HepG2 (cell line): ENCODE measurements around the gene HP1BP3. TPM values are rescaled to one million over a fixed set of nuclear protein-coding genes. Genes with fewer than 3 reads are reported as not detected.

ENCODE experiments used
- ATAC-seq: fragments of 200-7000 bp; cut with Tn5 transposase; 3 replicates; pipeline ENCODE4 v1.9.1; 2020; ENCODE audit warnings: mild to moderate bottlenecking, moderate library complexity
- BruUV-seq: library from RNA; stranded (reverse); fragments of 400-500 nt; replicated peaks from 2 replicates; lab custom pipeline; 2021; lab: Mats Ljungman, UMichigan
- CTCF ChIA-PET: fragments of 300-600 bp; formaldehyde crosslinking; extraction: SDS; loops from one replicate; lab custom pipeline; 2021; ENCODE audit warnings: low total read pairs, inconsistent platforms, low intra/inter-chr PET ratio; lab: Yijun Ruan, JAX
- POLR2A ChIA-PET: fragments of 350-600 bp; sonication (Branson Sonifier 250); formaldehyde crosslinking; loops from one replicate; lab custom pipeline; 2020; ENCODE audit warnings: antibody characterized with exemption, inconsistent platforms; lab: Yijun Ruan, JAX
- DNase-seq: peaks from one replicate; pipeline ENCODE4 v3.0.0-alpha.2; 2015; ENCODE audit warnings: low spot score
- FAIRE-seq: peaks from 3 replicates; lab custom pipeline; 2011; peaks lifted over from hg19 to GRCh38; lab: Jason Lieb, UNC
- H2AFZ ChIP-seq: one replicate; pipeline ENCODE4 v1.6.1; 2011; ENCODE audit warnings: low read length, inconsistent platforms
- H3K27ac ChIP-seq: fragments of 300-600 bp; 3 replicates; pipeline ENCODE4 v1.8.0; 2011; ENCODE audit warnings: mixed run types, mild to moderate bottlenecking, mixed read lengths, low read length, inconsistent platforms; ENCODE audit not compliant: insufficient read depth; ENCODE audit errors: extremely low read length
- H3K27me3 ChIP-seq, 2 experiments: fragments of 200-600 bp in 1 of 2; 2 replicates in 1 of 2; 3 replicates in 1 of 2; pipeline versions ENCODE4 v1.6.0 to v1.8.0; 2011; ENCODE audit warnings: low read length in 2 of 2, mild to moderate bottlenecking in 2 of 2, moderate library complexity in 2 of 2, inconsistent platforms in 1 of 2; ENCODE audit not compliant: insufficient read depth in 2 of 2, control insufficient read depth in 1 of 2
- H3K36me3 ChIP-seq, 2 experiments: fragments of 200-600 bp in 1 of 2; replicated peaks in 1 of 2; 2 replicates in 1 of 2; 3 replicates in 1 of 2; pipeline versions ENCODE4 v1.5.1 to v1.8.0; 2011; ENCODE audit warnings: low read length in 2 of 2, inconsistent platforms in 1 of 2; ENCODE audit not compliant: insufficient read depth in 2 of 2, control insufficient read depth in 1 of 2
- H3K4me1 ChIP-seq: 2 replicates; pipeline ENCODE4 v1.5.1; 2012; ENCODE audit warnings: low read length, inconsistent platforms; ENCODE audit not compliant: insufficient read depth
- H3K4me2 ChIP-seq: 2 replicates; pipeline ENCODE4 v1.6.0; 2011; ENCODE audit warnings: low read depth, low read length, inconsistent platforms
- H3K4me3 ChIP-seq, 3 experiments: fragments of 200-600 bp in 1 of 3; sonication (generic), shearing (Covaris generic) in 1 of 3; replicated peaks in 1 of 3; 2 replicates each; pipeline ENCODE4 v1.5.1; 2011 to 2016; ENCODE audit warnings: low read length in 3 of 3, inconsistent platforms in 2 of 3, low read depth in 2 of 3, mild to moderate bottlenecking in 2 of 3, control low read depth in 1 of 3, mixed read lengths in 1 of 3; ENCODE audit not compliant: insufficient read depth in 1 of 3
- H3K79me2 ChIP-seq: one replicate; pipeline ENCODE4 v1.6.1; 2011; ENCODE audit warnings: low read length, inconsistent platforms; ENCODE audit not compliant: insufficient read depth
- H3K9ac ChIP-seq: 2 replicates; pipeline ENCODE4 v1.6.0; 2011; ENCODE audit warnings: mild to moderate bottlenecking, low read depth, low read length, inconsistent platforms; ENCODE audit not compliant: insufficient read depth
- H3K9me3 ChIP-seq: 2 replicates; pipeline ENCODE4 v1.5.1; 2012; ENCODE audit warnings: mild to moderate bottlenecking, low read length
- H4K20me1 ChIP-seq: 2 replicates; pipeline ENCODE4 v1.6.0; 2011; ENCODE audit warnings: inconsistent platforms, mild to moderate bottlenecking, low read length, moderate library complexity; ENCODE audit not compliant: insufficient read depth
- ATAD3A ChIP-seq: sonication (generic); formaldehyde crosslinking; IDR thresholded peaks from 2 replicates; pipeline ENCODE4 v1.4.0; 2020; ENCODE audit warnings: missing genetic modification reagents
- HMG20B ChIP-seq: conservative IDR thresholded peaks from 2 replicates; pipeline ENCODE4 v1.6.1; 2016; ENCODE audit warnings: missing genetic modification reagents, missing compliant biosample characterization
- KLF11 ChIP-seq: IDR thresholded peaks from 2 replicates; pipeline ENCODE4 v1.6.1; 2016; ENCODE audit warnings: missing compliant biosample characterization
- MNT ChIP-seq: fragments of 450-650 bp; IDR thresholded peaks from 2 replicates; pipeline ENCODE4 v1.6.1; 2016
- MTA3 ChIP-seq: sonication (generic); formaldehyde crosslinking; IDR thresholded peaks from 2 replicates; pipeline ENCODE4 v1.4.0; 2020; ENCODE audit warnings: missing genetic modification reagents
- NR2F1 ChIP-seq, 2 experiments: fragments of 450-650 bp in 1 of 2; formaldehyde crosslinking in 1 of 2; IDR thresholded peaks; 2 replicates each; pipeline versions ENCODE4 v1.5.0 to v1.6.1; 2016 to 2020; ENCODE audit warnings: mild to moderate bottlenecking in 1 of 2, missing compliant biosample characterization in 1 of 2, missing genetic modification reagents in 1 of 2, moderate library complexity in 1 of 2
- NR2F6 ChIP-seq, 2 experiments: IDR thresholded peaks; 2 replicates each; pipeline ENCODE4 v1.6.1; 2016; ENCODE audit warnings: antibody characterized with exemption in 1 of 2, mild to moderate bottlenecking in 1 of 2
- RARG ChIP-seq: sonication (generic); formaldehyde crosslinking; IDR thresholded peaks from 2 replicates; pipeline ENCODE4 v1.4.0; 2020; ENCODE audit warnings: low read depth, mild to moderate bottlenecking, missing genetic modification reagents
- ZFP82 ChIP-seq: sonication (generic); formaldehyde crosslinking; IDR thresholded peaks from 2 replicates; pipeline ENCODE4 v1.5.1; 2020; ENCODE audit warnings: mild to moderate bottlenecking, missing genetic modification reagents, borderline replicate concordance
- ZNF326 ChIP-seq: sonication (generic); formaldehyde crosslinking; IDR thresholded peaks from 2 replicates; pipeline ENCODE4 v1.4.0; 2020; ENCODE audit warnings: missing genetic modification reagents, borderline replicate concordance
- ZNF549 ChIP-seq: sonication (generic); formaldehyde crosslinking; IDR thresholded peaks from 2 replicates; pipeline ENCODE4 v1.5.0; 2020; ENCODE audit warnings: missing genetic modification reagents
- ZNF550 ChIP-seq: sonication (generic); formaldehyde crosslinking; IDR thresholded peaks from 2 replicates; pipeline ENCODE4 v1.4.0; 2020; ENCODE audit warnings: mild to moderate bottlenecking, missing genetic modification reagents, borderline replicate concordance
- ZNF615 ChIP-seq: sonication (generic); formaldehyde crosslinking; IDR thresholded peaks from 2 replicates; pipeline ENCODE4 v1.5.0; 2020; ENCODE audit warnings: mild to moderate bottlenecking, missing genetic modification reagents, borderline replicate concordance
- ZNF740 ChIP-seq: sonication (generic); formaldehyde crosslinking; IDR thresholded peaks from 2 replicates; pipeline ENCODE4 v1.4.0; 2020; ENCODE audit warnings: missing genetic modification reagents
- ZNF768 ChIP-seq: sonication (generic); formaldehyde crosslinking; IDR thresholded peaks from 2 replicates; pipeline ENCODE4 v1.4.0; 2020; ENCODE audit warnings: missing genetic modification reagents
- WGBS: methylation state at CpG from one replicate; pipeline ENCODE4 v1.1.6; 2017; ENCODE audit warnings: low lambda C conversion rate; 5-methylcytosine and 5-hydroxymethylcytosine counted together
- in situ Hi-C: cut with HindIII; loops from 2 replicates; pipeline ENCODE4 v1.10.0; 2017; ENCODE audit warnings: low pct_unique_long_range_greater_than_20kb; ENCODE audit not compliant: extremely low pct_ligation_motif_present
- intact Hi-C: fragments of 100-400 bp; cut with micrococcal nuclease; formaldehyde crosslinking; loops from one replicate; pipeline ENCODE4 v1.10.0; 2022; ENCODE audit not compliant: unreplicated experiment
- polyA plus RNA-seq, 8 experiments: library from polyadenylated mRNA; depleted of rRNA in 3 of 8; stranded (reverse) in 7 of 8; unstranded in 1 of 8; fragments of >200 nt; fragmentation: Illumina TruSeq in 4 of 8; extraction: Trizol in 4 of 8; gene quantifications; 2 replicates each; pipeline versions ENCODE4 v1.2.1 to v1.2.3, GENCODE V29; 2011 to 2016; ENCODE audit warnings: low read depth in 4 of 8, missing spikeins in 1 of 8, mixed read lengths in 1 of 8; ENCODE audit not compliant: insufficient read depth in 1 of 8
- total RNA-seq, 5 experiments: library from RNA; depleted of rRNA; stranded (reverse); fragments of >200 nt; fragmentation: Illumina TruSeq; extraction: Trizol; gene quantifications; 2 replicates each; pipeline ENCODE4 v1.2.3, GENCODE V29; 2016; ENCODE audit warnings: low read depth in 1 of 5

HP1BP3 gene
- total and polyA plus RNA-seq, 2 of the 13 experiments (the other 11 are each of a cell fraction or from before 2014, with no cell fraction given), result 98.5 to 137 TPM

- 13% methylated on average over 14 of the region's 19 CpGs for WGBS
- Histone ChIP-seq H3K79me2 (no peaks in the 10 kb centered on the region), H4K20me1 (no peaks in the 10 kb centered on the region), H3K27ac (no peak overlapping the region), H3K36me3 (no peaks in the 10 kb centered on the region), H3K4me1 (peaks cover 57% of the 10 kb centered on the region), H3K4me2 (peak overlapping the region; percentile 64), H3K9me3 (no peaks in the 10 kb centered on the region), H3K4me3 (peak overlapping the region in 2 of 3 experiments; percentile 3 to 37; a peak in 2 of 6 replicates), H3K9ac (no peak overlapping the region), H3K27me3 (peaks cover 5 to 21% of the 10 kb centered on the region in 2 experiments; a peak in 3 of 5 replicates), H2AFZ (no peak overlapping the region)
- in situ Hi-C loops, result no loop called here
- POLR2A ChIA-PET, result interaction anchor here (1.7 kb wide), 1 partner anchor 57 kb away, joined by 4 read pairs; the partner anchor contains the start of gene HP1BP3
- no peak for ATAC-seq
- no peak for DNase-seq
- CTCF ChIA-PET, result no interaction called here
- intact Hi-C loops, result no loop called here
- TF ChIP-seq ATAD3A (CRISPR knock-in tag) (no peak), ZNF740 (CRISPR knock-in tag) (peak; percentile 19; the same call in 1 of the 2 replicates)
- BruUV-seq, result no TSS peak
- no peak for FAIRE-seq
Measured at GRCh38 chr1:20729990-20730689, 57.0 kb downstream of the HP1BP3 start.

GRCh38 chr1:20729155-20729931 is 57.8 kb downstream of the HP1BP3 start:
- in situ Hi-C loops, result no loop called here
- no peaks in the 10 kb centered on the region for H3K79me2 ChIP-seq
- H4K20me1 ChIP-seq, result no peaks in the 10 kb centered on the region
- H3K36me3 ChIP-seq, result no peaks in the 10 kb centered on the region
- intact Hi-C loops, result no loop called here
- DNase-seq, result no peak
- H3K4me3 ChIP-seq, result peak overlapping the region in 1 of 3 experiments; percentile 37; a peak in 1 of 6 replicates
- H3K4me1 ChIP-seq, result peaks cover 57% of the 10 kb centered on the region
- WGBS, result 10% methylated on average over 8 of the region's 14 CpGs
- BruUV-seq, result no TSS peak
- no peaks in the 10 kb centered on the region for H3K9me3 ChIP-seq
- POLR2A ChIA-PET, result interaction anchor here (1.7 kb wide), 1 partner anchor 57 kb away, joined by 4 read pairs; the partner anchor contains the start of gene HP1BP3
- FAIRE-seq, result no peak
- no peak for TF ChIP-seq ZNF326 (CRISPR knock-in tag)
- TF ChIP-seq MNT, result no peak
- peak; percentile 87; the same call in 1 of the 2 replicates for TF ChIP-seq ZNF768
- no peak for TF ChIP-seq KLF11 (CRISPR knock-in tag)
- no peak for TF ChIP-seq ZNF615 (CRISPR knock-in tag)
- TF ChIP-seq MTA3 (CRISPR knock-in tag), result no peak
- TF ChIP-seq ZFP82 (CRISPR knock-in tag), result no peak
- TF ChIP-seq ZNF550, result no peak
- no peak for TF ChIP-seq ZNF549 (CRISPR knock-in tag)
- 0 out of 4 replicates have a peak, but pooled peaks of 1 of the 2 experiments have one; percentile 25 for TF ChIP-seq NR2F1 (CRISPR knock-in tag; IDR thresholded peaks at IDR 0.05)
- peak; percentile 41; the same call in 1 of the 2 replicates for TF ChIP-seq NR2F6 (IDR thresholded peaks at IDR 0.05)
- no peak for TF ChIP-seq NR2F6 (CRISPR knock-in tag; IDR thresholded peaks at IDR 0.05)
- no peak for TF ChIP-seq RARG (CRISPR knock-in tag)
- TF ChIP-seq HMG20B, result no peak
- CTCF ChIA-PET, result no interaction called here
- H3K27ac ChIP-seq, result no peak overlapping the region
- peak overlapping the region; percentile 64 for H3K4me2 ChIP-seq
- ATAC-seq, result no peak
- no peak overlapping the region for H3K9ac ChIP-seq
- peaks cover 5 to 21% of the 10 kb centered on the region in 2 experiments; a peak in 3 of 5 replicates for H3K27me3 ChIP-seq
- H2AFZ ChIP-seq, result no peak overlapping the region
